Fibroblast of lung (primary cell): ENCODE data around the gene RAPH1. TPM values are rescaled to one million over a fixed set of nuclear protein-coding genes. Genes with fewer than 3 reads are reported as not detected.
"Not testable (repeated sequence)": the region's sequence is repeated elsewhere in the genome, so short reads cannot be mapped to it uniquely, and the experiment has no call there.

ENCODE experiments used
- DNase-seq, 2 donors: peaks; one replicate each; pipeline versions ENCODE4 v3.0.0 to v3.0.0-alpha.2; 2010; ENCODE audit warnings: low read depth in 2 of 2
- H2AFZ ChIP-seq: 2 replicates; pipeline ENCODE4 v1.5.1; 2012; ENCODE audit warnings: low read length, control low read depth, inconsistent platforms
- H3K27ac ChIP-seq: 2 replicates; pipeline ENCODE4 v1.5.1; 2011; ENCODE audit warnings: low read length, control low read depth; ENCODE audit not compliant: insufficient read depth
- H3K27me3 ChIP-seq: 2 replicates; pipeline ENCODE4 v1.5.1; 2011; ENCODE audit warnings: mild to moderate bottlenecking, low read length; ENCODE audit not compliant: control insufficient read depth, insufficient read depth
- H3K36me3 ChIP-seq: 2 replicates; pipeline ENCODE4 v1.5.1; 2011; ENCODE audit warnings: low read length; ENCODE audit not compliant: control insufficient read depth, insufficient read depth
- H3K4me1 ChIP-seq: 2 replicates; pipeline ENCODE4 v1.5.1; 2011; ENCODE audit warnings: low read length; ENCODE audit not compliant: control insufficient read depth, insufficient read depth; ENCODE audit errors: extremely low read depth
- H3K4me2 ChIP-seq: 2 replicates; pipeline ENCODE4 v1.5.1; 2011; ENCODE audit warnings: low read length, control low read depth; ENCODE audit not compliant: insufficient read depth; ENCODE audit errors: extremely low read depth
- H3K4me3 ChIP-seq, 4 experiments: fragments of 200-600 bp in 1 of 4; sonication (generic) in 1 of 4; replicated peaks in 1 of 4; 2 replicates each; pipeline ENCODE4 v1.5.1; 2011 to 2016; ENCODE audit warnings: low read length in 4 of 4, low read depth in 3 of 4, mild to moderate bottlenecking in 3 of 4, control low read depth in 2 of 4, inconsistent platforms in 1 of 4, mixed read lengths in 1 of 4; ENCODE audit not compliant: insufficient read depth in 1 of 4; ENCODE audit errors: control extremely low read depth in 1 of 4
- H3K79me2 ChIP-seq: 2 replicates; pipeline ENCODE4 v1.5.1; 2012; ENCODE audit warnings: mild to moderate bottlenecking, low read length, inconsistent platforms; ENCODE audit not compliant: control insufficient read depth, insufficient read depth
- H3K9ac ChIP-seq: 2 replicates; pipeline ENCODE4 v1.5.1; 2011; ENCODE audit warnings: mild to moderate bottlenecking, low read length, control low read depth; ENCODE audit not compliant: insufficient read depth
- H3K9me3 ChIP-seq: 2 replicates; pipeline ENCODE4 v1.5.1; 2012; ENCODE audit warnings: low read depth, low read length; ENCODE audit not compliant: control insufficient read depth, insufficient read depth
- H4K20me1 ChIP-seq: 2 replicates; pipeline ENCODE4 v1.5.1; 2011; ENCODE audit warnings: low read length; ENCODE audit not compliant: control insufficient read depth, insufficient read depth; ENCODE audit errors: extremely low read depth
- CTCF ChIP-seq, 2 donors: IDR thresholded peaks in 1 of 2; conservative IDR thresholded peaks in 1 of 2; 1 replicate in 1 of 2; 2 replicates in 1 of 2; pipeline ENCODE4 v1.5.1; 2011 to 2012; ENCODE audit warnings: low read length in 2 of 2, control low read depth in 1 of 2, inconsistent platforms in 1 of 2, low read depth in 1 of 2, mild to moderate bottlenecking in 1 of 2
- EZH2 ChIP-seq: IDR thresholded peaks from 2 replicates; pipeline ENCODE4 v1.5.1; 2012; ENCODE audit warnings: low read length, control low read depth, mild to moderate bottlenecking; ENCODE audit errors: missing control alignments
- polyA plus RNA-seq, 2 donors: library from polyadenylated mRNA; depleted of rRNA in 1 of 2; stranded (reverse) in 1 of 2; unstranded in 1 of 2; fragments of >200 nt; gene quantifications; 2 replicates each; pipeline ENCODE4 v1.2.1, GENCODE V29; 2011 to 2012; ENCODE audit warnings: missing spikeins in 1 of 2
- total RNA-seq: library from RNA; depleted of rRNA; stranded (reverse); fragments of >200 nt; gene quantifications from 2 replicates; pipeline ENCODE4 v1.2.1, GENCODE V29; 2014

RAPH1 gene
- total and polyA plus RNA-seq, 2 donors (not counting 1 experiment from before 2014, with no cell fraction given): 14.1 to 21.1 TPM

- peak overlapping the region; percentile 61 for H3K9ac ChIP-seq
- TF ChIP-seq EZH2 (no peak), CTCF (conservative IDR thresholded peaks at IDR 0.05 in 1 of 2, IDR thresholded peaks at IDR 0.05 in 1 of 2; ENCODE audit: low read depth in 1 of 2, low read length in 2 of 2) (no peak)
- peak overlapping the region; percentile 73 for H3K27ac ChIP-seq
- H4K20me1 ChIP-seq: no peaks in the 10 kb centered on the region
- H3K4me1 ChIP-seq: no peaks in the 10 kb centered on the region
- H3K27me3 ChIP-seq: no peaks in the 10 kb centered on the region
- H3K36me3 ChIP-seq: no peaks in the 10 kb centered on the region
- peak overlapping the region; percentile 89 to 95 (median 92) for H3K4me3 ChIP-seq
- no peak overlapping the region for H2AFZ ChIP-seq
- DNase-seq: peak; percentile 47 to 65
- H3K79me2 ChIP-seq: peaks cover 61% of the 10 kb centered on the region
- H3K4me2 ChIP-seq: peak overlapping the region; percentile 88
- no peaks in the 10 kb centered on the region for H3K9me3 ChIP-seq
Measured at GRCh38 chr2:203532957-203533658, 2.0 kb downstream of the RAPH1 start.

- DNase-seq: no peak
- H2AFZ ChIP-seq: no peak overlapping the region
- no peak overlapping the region for H3K9ac ChIP-seq
- TF ChIP-seq CTCF (conservative IDR thresholded peaks at IDR 0.05 in 1 of 2, IDR thresholded peaks at IDR 0.05 in 1 of 2; ENCODE audit: low read depth in 1 of 2, low read length in 2 of 2) (no peak), EZH2 (no peak)
- H3K36me3 ChIP-seq: no peaks in the 10 kb centered on the region
- H3K27ac ChIP-seq: no peak overlapping the region
- no peaks in the 10 kb centered on the region for H3K4me1 ChIP-seq
- no peaks in the 10 kb centered on the region for H3K9me3 ChIP-seq
- H3K79me2 ChIP-seq: peaks cover 82% of the 10 kb centered on the region
- no peaks in the 10 kb centered on the region for H4K20me1 ChIP-seq
- H3K4me2 ChIP-seq: no peak overlapping the region
- no peak overlapping the region for H3K4me3 ChIP-seq
- H3K27me3 ChIP-seq: no peaks in the 10 kb centered on the region
Measured at GRCh38 chr2:203527719-203528118, 7.4 kb downstream of the RAPH1 start.

GRCh38 chr2:203513268-203513667, 21.8 kb downstream of the RAPH1 start:
- not testable (repeated sequence) for H3K4me1 ChIP-seq, H2AFZ ChIP-seq, DNase-seq, H3K27me3 ChIP-seq, H3K4me2 ChIP-seq, H4K20me1 ChIP-seq, H3K9ac ChIP-seq, H3K36me3 ChIP-seq, H3K27ac ChIP-seq, H3K4me3 ChIP-seq, H3K9me3 ChIP-seq
- peaks cover 51% of the 10 kb centered on the region for H3K79me2 ChIP-seq
